ENCODE data around the gene DYTN. TPM values are rescaled to one million over a fixed set of nuclear protein-coding genes. Genes with fewer than 3 reads are reported as not detected.

DYTN gene
- total and polyA plus RNA-seq, 4 donors, result not detected

GRCh38 chr2:206688453-206688852, 29.7 kb downstream of the DYTN start:
- DNase-seq (ENCODE audit: low spot score), result no peak
- 65% methylated on average over 2 of the region's 2 CpGs for WGBS

GRCh38 chr2:206683546-206683945, 34.6 kb downstream of the DYTN start:
- DNase-seq (ENCODE audit: low spot score), result no peak
- H3K9ac ChIP-seq (ENCODE audit: low read depth in 1 of 2, low read length in 2 of 2), result no peak overlapping the region
- H3K36me3 ChIP-seq (ENCODE audit: control insufficient read depth in 4 of 4, insufficient read depth in 3 of 4, low read depth in 1 of 4, low read length in 3 of 4), result no peaks in the 10 kb centered on the region
- no peaks in the 10 kb centered on the region for H3K4me1 ChIP-seq (ENCODE audit: control insufficient read depth in 4 of 4, insufficient read depth in 4 of 4, low read length in 3 of 4)
- no peaks in the 10 kb centered on the region for H3K9me3 ChIP-seq (ENCODE audit: control insufficient read depth in 4 of 4, low read length in 3 of 4)
- 89% methylated on average over 4 of the region's 4 CpGs for whole genome bisulfite sequencing
- no peaks in the 10 kb centered on the region for H3K27me3 ChIP-seq (ENCODE audit: control insufficient read depth in 4 of 4, insufficient read depth in 4 of 4, low read length in 3 of 4)
- no peak overlapping the region for H3K27ac ChIP-seq (ENCODE audit: low read depth in 1 of 2, low read length in 2 of 2)
- no peak overlapping the region for H3K4me3 ChIP-seq (ENCODE audit: low read depth in 1 of 3, low read length in 3 of 3)
- TF ChIP-seq ZBTB33 (IDR thresholded peaks at IDR 0.05), result no peak
- TF ChIP-seq HNF4G (IDR thresholded peaks at IDR 0.05), result no peak
- no peak for TF ChIP-seq TAF1 (conservative IDR thresholded peaks at IDR 0.05)
- TF ChIP-seq HNF4A (conservative IDR thresholded peaks at IDR 0.05), result no peak
- TF ChIP-seq GABPA (IDR thresholded peaks at IDR 0.05 in 1 of 2, conservative IDR thresholded peaks at IDR 0.05 in 1 of 2), result no peak
- no peak for TF ChIP-seq FOXA2 (IDR thresholded peaks at IDR 0.05)
- TF ChIP-seq YY1 (IDR thresholded peaks at IDR 0.05), result no peak
- TF ChIP-seq RXRA (IDR thresholded peaks at IDR 0.05), result no peak
- TF ChIP-seq ATF3 (IDR thresholded peaks at IDR 0.05), result no peak
- no peak for TF ChIP-seq CTCF (IDR thresholded peaks at IDR 0.05; ENCODE audit: low read depth, low read length, missing input control)
- TF ChIP-seq FOXA1 (IDR thresholded peaks at IDR 0.05), result no peak

More at GRCh38 chr2:206688453-206688852, 29.7 kb downstream of the DYTN start:
- Histone ChIP-seq H3K4me1 (ENCODE audit: control insufficient read depth in 4 of 4, insufficient read depth in 4 of 4, low read length in 3 of 4) (no peaks in the 10 kb centered on the region), H3K4me3 (ENCODE audit: low read depth in 1 of 3, low read length in 3 of 3) (no peak overlapping the region), H3K9me3 (ENCODE audit: control insufficient read depth in 4 of 4, low read length in 3 of 4) (no peaks in the 10 kb centered on the region), H3K36me3 (ENCODE audit: control insufficient read depth in 4 of 4, insufficient read depth in 3 of 4, low read depth in 1 of 4, low read length in 3 of 4) (no peaks in the 10 kb centered on the region), H3K27me3 (ENCODE audit: control insufficient read depth in 4 of 4, insufficient read depth in 4 of 4, low read length in 3 of 4) (no peaks in the 10 kb centered on the region), H3K9ac (ENCODE audit: low read depth in 1 of 2, low read length in 2 of 2) (no peak overlapping the region), H3K27ac (ENCODE audit: low read depth in 1 of 2, low read length in 2 of 2) (no peak overlapping the region)
- TF ChIP-seq MAX (IDR thresholded peaks at IDR 0.05), result no peak
- TF ChIP-seq CTCF (IDR thresholded peaks at IDR 0.05; ENCODE audit: low read depth, low read length, missing input control), result no peak
- TF ChIP-seq REST (IDR thresholded peaks at IDR 0.05), result no peak
- no peak for TF ChIP-seq FOXA1 (IDR thresholded peaks at IDR 0.05)
- no peak for TF ChIP-seq RXRA (IDR thresholded peaks at IDR 0.05)
- TF ChIP-seq SP1 (IDR thresholded peaks at IDR 0.05), result no peak
- no peak for TF ChIP-seq JUND (IDR thresholded peaks at IDR 0.05)
- TF ChIP-seq NR2F2 (IDR thresholded peaks at IDR 0.05), result no peak
- no peak for TF ChIP-seq RAD21 (IDR thresholded peaks at IDR 0.05)
- TF ChIP-seq HNF4G (IDR thresholded peaks at IDR 0.05), result no peak

All from liver (tissue), 9 donors.